Keratinocyte (primary cell): ENCODE data around the gene PGLYRP3.

Source experiments
- EZH2 ChIP-seq: IDR thresholded peaks from one replicate; pipeline ENCODE4 v1.6.1; 2012; ENCODE audit warnings: inconsistent platforms, mild to moderate bottlenecking, low read length, moderate library complexity
- TF ChIP-seq, protein P1 (sequence below), 3 experiments: IDR thresholded peaks in 1 of 3; conservative IDR thresholded peaks in 1 of 3; optimal IDR thresholded peaks in 1 of 3; 2 replicates in 2 of 3; 3 replicates in 1 of 3; pipeline versions ENCODE3 to v1.5.1; 2011; ENCODE audit warnings: low read length in 3 of 3, mild to moderate bottlenecking in 3 of 3, moderate library complexity in 2 of 3, control low read depth in 1 of 3, inconsistent platforms in 1 of 3; ENCODE audit not compliant: insufficient read depth in 2 of 3; ENCODE audit errors: extremely low read depth in 1 of 3

DNA sequence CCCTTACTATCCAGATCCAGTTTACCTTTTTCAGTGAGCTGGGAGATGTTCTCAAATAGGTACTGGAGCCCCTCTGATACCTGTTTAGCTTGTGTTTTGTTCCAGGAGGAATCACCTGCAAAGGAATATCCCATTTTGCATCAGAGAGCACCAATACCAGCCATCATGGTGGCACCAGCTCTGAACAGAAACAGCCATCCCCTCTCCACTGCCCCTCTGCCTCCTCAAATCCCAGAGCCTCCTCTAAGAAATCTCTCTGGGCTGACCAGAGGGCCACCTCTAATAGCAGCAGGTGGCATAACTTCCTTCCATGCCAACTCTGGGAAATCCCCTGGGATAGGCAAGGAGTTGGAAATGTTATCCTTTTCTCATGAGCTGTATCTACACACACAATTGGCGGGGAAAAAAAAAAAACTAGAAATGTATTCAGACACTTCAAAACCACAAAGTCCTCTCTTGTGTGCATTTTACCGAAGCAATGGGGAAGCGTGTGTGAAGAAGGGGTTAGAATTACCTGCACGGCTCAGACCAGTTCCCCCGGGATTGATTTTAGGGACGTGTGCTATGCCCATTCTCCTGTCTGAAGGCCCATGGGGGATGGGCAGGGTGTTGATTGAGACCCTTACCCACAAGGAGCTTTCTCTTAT lies 33.4 kb upstream of the PGLYRP3 start:
- TF ChIP-seq, protein P1, sequence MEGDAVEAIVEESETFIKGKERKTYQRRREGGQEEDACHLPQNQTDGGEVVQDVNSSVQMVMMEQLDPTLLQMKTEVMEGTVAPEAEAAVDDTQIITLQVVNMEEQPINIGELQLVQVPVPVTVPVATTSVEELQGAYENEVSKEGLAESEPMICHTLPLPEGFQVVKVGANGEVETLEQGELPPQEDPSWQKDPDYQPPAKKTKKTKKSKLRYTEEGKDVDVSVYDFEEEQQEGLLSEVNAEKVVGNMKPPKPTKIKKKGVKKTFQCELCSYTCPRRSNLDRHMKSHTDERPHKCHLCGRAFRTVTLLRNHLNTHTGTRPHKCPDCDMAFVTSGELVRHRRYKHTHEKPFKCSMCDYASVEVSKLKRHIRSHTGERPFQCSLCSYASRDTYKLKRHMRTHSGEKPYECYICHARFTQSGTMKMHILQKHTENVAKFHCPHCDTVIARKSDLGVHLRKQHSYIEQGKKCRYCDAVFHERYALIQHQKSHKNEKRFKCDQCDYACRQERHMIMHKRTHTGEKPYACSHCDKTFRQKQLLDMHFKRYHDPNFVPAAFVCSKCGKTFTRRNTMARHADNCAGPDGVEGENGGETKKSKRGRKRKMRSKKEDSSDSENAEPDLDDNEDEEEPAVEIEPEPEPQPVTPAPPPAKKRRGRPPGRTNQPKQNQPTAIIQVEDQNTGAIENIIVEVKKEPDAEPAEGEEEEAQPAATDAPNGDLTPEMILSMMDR (optimal IDR thresholded peaks at IDR 0.05 in 1 of 3, IDR thresholded peaks at IDR 0.05 in 1 of 3, conservative IDR thresholded peaks at IDR 0.05 in 1 of 3; ENCODE audit: extremely low read depth in 1 of 3, insufficient read depth in 2 of 3, low read length in 3 of 3), result no peak
- TF ChIP-seq EZH2, result no peak
